ENCODE results near the gene KIRREL3.

Gene KIRREL3

GRCh38 chr11:126864934-126865333 is 135.6 kb downstream of the KIRREL3 start:
- H3K27me3 ChIP-seq (ENCODE audit: insufficient read depth, poor library complexity, severe bottlenecking): no peaks in the 10 kb centered on the region
- H3K4me3 ChIP-seq (replicated peaks; ENCODE audit: insufficient read depth, low read length): no peak overlapping the region
- no peak for TF ChIP-seq GABPA (IDR thresholded peaks at IDR 0.05; ENCODE audit: low read depth)
- no peak for TF ChIP-seq CTCF (IDR thresholded peaks at IDR 0.05; ENCODE audit: insufficient read depth, low read length)
- TF ChIP-seq SPI1 (IDR thresholded peaks at IDR 0.05; ENCODE audit: borderline replicate concordance, low read depth): no peak
- no peak for TF ChIP-seq REST (IDR thresholded peaks at IDR 0.05; ENCODE audit: insufficient replicate concordance, low read depth)
- no peak for TF ChIP-seq POLR2AphosphoS5 (IDR thresholded peaks at IDR 0.05; ENCODE audit: low read depth)
- H3K27ac ChIP-seq (replicated peaks): no peak overlapping the region
- no peak for DNase-seq (ENCODE audit: low read depth in 1 of 2, low spot score in 1 of 2)

GRCh38 chr11:126863294-126863997 is 137.1 kb downstream of the KIRREL3 start:
- DNase-seq (ENCODE audit: low read depth in 1 of 2, low spot score in 1 of 2): no peak
- Histone ChIP-seq H3K27me3 (ENCODE audit: insufficient read depth, poor library complexity, severe bottlenecking) (no peaks in the 10 kb centered on the region), H3K4me3 (replicated peaks; ENCODE audit: insufficient read depth, low read length) (no peak overlapping the region), H3K27ac (replicated peaks) (no peak overlapping the region)
- TF ChIP-seq GABPA (IDR thresholded peaks at IDR 0.05; ENCODE audit: low read depth) (no peak), CTCF (IDR thresholded peaks at IDR 0.05; ENCODE audit: insufficient read depth, low read length) (no peak), REST (IDR thresholded peaks at IDR 0.05; ENCODE audit: insufficient replicate concordance, low read depth) (no peak), POLR2AphosphoS5 (IDR thresholded peaks at IDR 0.05; ENCODE audit: low read depth) (no peak), SPI1 (IDR thresholded peaks at IDR 0.05; ENCODE audit: borderline replicate concordance, low read depth) (no peak)

- TF ChIP-seq GABPA (IDR thresholded peaks at IDR 0.05; ENCODE audit: low read depth) (no peak), SPI1 (IDR thresholded peaks at IDR 0.05; ENCODE audit: borderline replicate concordance, low read depth) (no peak), POLR2AphosphoS5 (IDR thresholded peaks at IDR 0.05; ENCODE audit: low read depth) (no peak), CTCF (IDR thresholded peaks at IDR 0.05; ENCODE audit: insufficient read depth, low read length) (no peak), REST (IDR thresholded peaks at IDR 0.05; ENCODE audit: insufficient replicate concordance, low read depth) (no peak)
- no peak overlapping the region for H3K4me3 ChIP-seq (replicated peaks; ENCODE audit: insufficient read depth, low read length)
- H3K27ac ChIP-seq (replicated peaks): no peak overlapping the region
- H3K27me3 ChIP-seq (ENCODE audit: insufficient read depth, poor library complexity, severe bottlenecking): no peaks in the 10 kb centered on the region
- no peak for DNase-seq (ENCODE audit: low read depth in 1 of 2, low spot score in 1 of 2)
These were observed 137.8 kb downstream of the KIRREL3 start for GRCh38 chr11:126862664-126863243.

All from HL-60 (cell line).